GM18498 (cell line): ENCODE data around the gene ZNF80.

Source experiments
- ATAC-seq: cut with Tn5 transposase; IDR thresholded peaks from one replicate; pipeline ENCODE4 v1.9.1; 2021; ENCODE audit warnings: mild to moderate bottlenecking, moderate library complexity; ENCODE audit not compliant: unreplicated experiment

The ZNF80 gene

GRCh38 chr3:114221165-114221880 is 16.1 kb downstream of the ZNF80 start:
- ATAC-seq, result no peak

- no peak for ATAC-seq
Observed at GRCh38 chr3:114219741-114220140, 17.6 kb downstream of the ZNF80 start.

- ATAC-seq, result no peak
Observed at GRCh38 chr3:114218578-114219185, 18.7 kb downstream of the ZNF80 start.

DNA sequence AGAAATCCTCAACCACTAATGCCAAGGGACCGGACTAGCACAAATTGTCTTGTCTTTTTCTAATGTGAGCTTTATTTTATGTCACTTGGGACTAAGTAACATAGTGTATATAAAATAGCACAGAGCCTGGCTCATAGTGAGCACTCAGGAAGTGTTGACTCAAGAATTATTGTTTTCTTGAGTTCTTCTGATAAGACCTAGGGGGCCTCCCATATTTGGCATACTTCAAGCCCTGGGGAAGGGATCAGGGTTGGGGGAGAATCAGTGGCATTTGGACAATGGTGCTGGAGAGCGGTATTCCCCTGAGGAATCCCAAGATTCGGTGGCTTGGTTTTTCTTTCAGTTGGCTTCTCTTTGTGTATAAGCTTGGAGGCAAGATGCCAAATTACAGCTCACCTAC is 19.4 kb downstream of the ZNF80 start:
- no peak for ATAC-seq

GRCh38 chr3:114217266-114217665 is 20.1 kb downstream of the ZNF80 start:
- ATAC-seq, result no peak

DNA sequence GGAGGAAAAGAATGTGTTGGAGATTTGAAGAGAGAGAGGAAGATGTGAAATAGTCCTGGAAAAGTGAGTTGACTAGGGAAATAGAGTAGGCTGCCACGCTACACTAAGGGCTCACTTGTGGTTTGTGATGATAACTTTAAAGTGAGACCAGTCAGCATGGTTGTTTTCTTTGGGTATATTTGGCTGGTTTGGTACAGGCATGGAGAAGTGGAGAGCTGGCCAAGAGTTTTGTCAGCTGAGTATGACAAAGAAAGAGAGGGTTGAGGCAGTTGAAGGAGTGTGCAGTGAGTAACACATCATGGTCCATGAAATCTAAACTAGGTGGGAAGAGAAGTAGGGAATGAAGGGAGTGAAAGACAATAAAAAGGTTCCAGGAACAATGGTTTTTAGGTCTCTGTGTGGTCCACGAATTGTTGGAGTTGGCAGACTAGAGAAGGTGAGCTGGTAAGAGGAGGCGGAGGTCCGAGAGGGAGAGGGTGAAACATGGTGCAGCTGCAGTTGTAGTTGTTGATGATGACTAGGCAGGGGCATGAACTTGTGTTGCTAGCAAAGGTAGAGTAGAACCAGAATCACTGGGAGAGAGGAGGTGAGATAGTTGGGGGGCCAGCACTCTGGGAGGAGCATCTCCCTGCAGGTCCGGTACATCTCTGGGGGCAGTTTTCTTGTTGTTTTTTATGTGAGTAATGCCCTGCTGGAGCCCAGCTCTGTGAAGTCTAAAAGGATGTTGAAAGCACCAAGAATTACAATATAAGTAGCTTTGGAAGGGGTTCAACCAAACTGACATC is 21.0 kb downstream of the ZNF80 start:
- ATAC-seq, result no peak

- peak; percentile 24 for ATAC-seq
Observed at GRCh38 chr3:114214542-114215341, 22.6 kb downstream of the ZNF80 start.

- ATAC-seq, result peak; percentile 89
Observed at GRCh38 chr3:114213627-114214541, 23.5 kb downstream of the ZNF80 start.

- peak; percentile 12 for ATAC-seq
Observed at GRCh38 chr3:114213292-114213626, 24.1 kb downstream of the ZNF80 start.

DNA sequence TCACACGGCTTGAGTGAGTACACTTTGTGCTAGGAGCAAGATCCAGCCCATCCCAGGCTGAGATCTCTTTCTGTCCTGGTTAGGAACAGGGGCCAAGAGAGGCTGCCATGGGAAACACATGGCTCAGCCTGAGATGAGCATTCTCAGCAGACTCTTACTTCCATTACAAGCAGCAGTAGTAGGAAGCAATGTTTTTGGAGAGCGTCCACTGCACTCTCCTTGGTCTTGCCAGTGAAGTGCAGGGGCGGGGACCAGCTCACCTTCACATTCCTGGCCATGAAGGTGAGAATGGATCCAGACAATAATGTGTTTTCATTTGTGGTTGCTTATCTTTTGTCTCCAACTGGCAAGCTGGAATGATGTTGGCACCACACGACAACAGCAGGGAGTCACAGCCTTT is 24.7 kb downstream of the ZNF80 start:
- no peak for ATAC-seq

DNA sequence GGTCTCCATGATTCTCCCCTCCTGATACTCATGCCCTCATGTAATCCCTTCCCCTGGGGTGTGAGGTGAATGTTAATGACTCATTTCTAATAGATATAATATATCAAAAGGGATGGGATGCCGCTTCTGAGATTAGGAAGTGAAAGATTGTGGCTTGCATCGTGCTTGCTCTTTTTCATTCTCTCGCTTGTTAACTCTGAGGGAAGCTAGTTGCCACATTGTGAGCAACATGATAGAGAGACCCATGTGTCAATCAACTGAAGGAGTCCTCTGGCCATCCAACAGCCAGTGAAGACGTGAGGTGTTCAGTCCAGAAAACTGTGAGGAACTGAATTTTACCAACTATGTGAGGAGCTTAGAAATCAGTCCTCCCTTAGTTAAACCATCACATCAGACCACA is 29.6 kb downstream of the ZNF80 start:
- ATAC-seq, result peak; percentile 96

- no peak for ATAC-seq
Observed at GRCh38 chr3:114206342-114206741, 31.0 kb downstream of the ZNF80 start.

DNA sequence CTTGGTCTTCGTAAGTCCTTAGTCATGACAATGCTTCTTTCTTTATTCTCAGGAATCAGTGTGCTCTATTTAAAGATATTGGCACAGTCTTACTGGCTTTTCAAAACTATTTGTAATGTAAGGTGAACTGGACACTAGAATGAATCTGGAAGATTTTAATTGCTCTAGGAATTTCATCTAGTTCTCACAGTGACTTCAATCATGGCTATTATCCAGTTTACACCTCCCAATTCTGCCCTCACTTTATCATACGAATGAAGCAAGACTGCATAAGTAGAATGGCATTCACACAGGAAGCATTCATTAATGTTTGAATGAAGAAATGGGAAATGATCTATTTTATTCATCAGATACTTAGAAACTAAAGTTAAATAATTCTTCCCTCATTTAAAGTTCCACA is 31.8 kb downstream of the ZNF80 start:
- ATAC-seq, result no peak

DNA sequence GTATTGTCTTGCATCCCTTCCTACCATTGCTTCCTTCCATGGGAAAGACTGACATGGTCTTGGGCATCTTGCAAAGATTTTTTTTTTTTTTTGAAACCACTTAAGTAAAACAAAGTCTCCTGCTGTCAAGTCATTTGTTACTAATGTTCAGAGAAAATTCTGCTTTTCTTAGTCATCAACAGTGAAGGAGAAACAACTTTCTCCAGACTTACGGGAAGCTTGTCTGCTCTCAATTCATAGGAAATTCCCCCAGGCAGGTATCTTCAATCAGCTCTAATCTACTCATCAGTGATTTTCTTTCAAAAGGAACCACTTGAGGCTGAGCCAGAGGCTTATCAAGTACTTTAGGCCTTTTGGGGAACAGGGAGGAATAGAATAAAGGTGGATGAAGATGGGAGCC is 42.6 kb downstream of the ZNF80 start:
- no peak for ATAC-seq

- ATAC-seq, result no peak
Observed at GRCh38 chr3:114192136-114192535, 45.2 kb downstream of the ZNF80 start.

DNA sequence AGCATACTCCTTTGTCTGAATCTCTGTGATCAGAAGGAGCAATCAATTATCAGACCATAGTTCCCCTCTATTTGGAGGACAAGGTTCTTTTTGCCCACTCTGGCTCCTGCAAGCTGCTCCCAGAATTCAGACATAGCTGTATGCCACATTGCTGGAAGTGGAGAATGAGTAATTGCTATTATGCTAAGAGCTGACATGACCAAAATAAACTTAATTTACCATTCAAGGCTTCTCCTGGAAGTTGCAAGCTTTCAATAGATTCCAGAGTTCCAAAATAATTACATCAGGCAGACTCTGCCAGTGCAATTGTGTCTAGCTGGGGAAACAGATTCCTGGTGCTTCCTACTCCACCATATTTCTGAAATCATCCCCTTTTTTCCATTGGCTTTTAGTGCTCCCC is 50.9 kb downstream of the ZNF80 start:
- ATAC-seq, result no peak
